Measurements from ENCODE around the gene HS6ST2.

The HS6ST2 gene

DNA sequence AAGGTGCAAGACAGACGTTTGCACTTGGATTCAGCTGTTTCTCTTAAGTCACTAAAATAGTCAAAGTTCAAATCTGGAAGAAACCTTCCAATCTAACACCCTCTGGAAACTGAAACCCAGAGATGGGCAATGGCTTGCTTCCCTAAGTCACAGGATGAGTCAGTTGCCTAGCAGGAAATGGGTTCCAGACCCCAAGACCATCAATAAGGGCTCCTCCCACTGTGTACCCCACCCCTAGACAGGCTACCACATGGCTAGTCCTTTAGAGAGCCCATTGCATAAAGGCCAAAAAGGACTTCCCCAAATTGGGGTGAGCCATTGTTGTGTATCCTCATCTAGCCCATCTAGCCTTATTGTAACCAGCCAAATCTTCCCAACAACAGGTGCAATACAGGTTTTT, 216.2 kb downstream of the HS6ST2 start:
- no peak for DNase-seq

DNA sequence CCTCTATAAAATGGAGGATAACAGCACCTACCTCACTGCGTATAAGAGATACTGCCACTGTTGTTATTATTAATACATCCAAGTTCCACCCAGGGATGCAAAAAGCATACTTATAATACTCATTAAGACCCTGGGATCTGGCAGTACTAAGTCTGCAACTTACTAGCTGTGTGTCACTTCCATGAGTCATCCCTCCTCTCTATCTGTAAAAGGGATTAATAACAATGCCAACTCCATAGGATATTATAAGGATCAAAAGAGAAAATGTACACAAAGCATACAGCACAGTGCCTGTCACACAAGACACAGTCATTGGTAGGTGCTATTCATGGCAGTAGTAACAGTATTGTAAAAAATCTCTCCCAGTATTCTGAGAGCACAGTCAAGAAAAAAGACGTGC, 216.7 kb downstream of the HS6ST2 start:
- no peak for DNase-seq

DNA sequence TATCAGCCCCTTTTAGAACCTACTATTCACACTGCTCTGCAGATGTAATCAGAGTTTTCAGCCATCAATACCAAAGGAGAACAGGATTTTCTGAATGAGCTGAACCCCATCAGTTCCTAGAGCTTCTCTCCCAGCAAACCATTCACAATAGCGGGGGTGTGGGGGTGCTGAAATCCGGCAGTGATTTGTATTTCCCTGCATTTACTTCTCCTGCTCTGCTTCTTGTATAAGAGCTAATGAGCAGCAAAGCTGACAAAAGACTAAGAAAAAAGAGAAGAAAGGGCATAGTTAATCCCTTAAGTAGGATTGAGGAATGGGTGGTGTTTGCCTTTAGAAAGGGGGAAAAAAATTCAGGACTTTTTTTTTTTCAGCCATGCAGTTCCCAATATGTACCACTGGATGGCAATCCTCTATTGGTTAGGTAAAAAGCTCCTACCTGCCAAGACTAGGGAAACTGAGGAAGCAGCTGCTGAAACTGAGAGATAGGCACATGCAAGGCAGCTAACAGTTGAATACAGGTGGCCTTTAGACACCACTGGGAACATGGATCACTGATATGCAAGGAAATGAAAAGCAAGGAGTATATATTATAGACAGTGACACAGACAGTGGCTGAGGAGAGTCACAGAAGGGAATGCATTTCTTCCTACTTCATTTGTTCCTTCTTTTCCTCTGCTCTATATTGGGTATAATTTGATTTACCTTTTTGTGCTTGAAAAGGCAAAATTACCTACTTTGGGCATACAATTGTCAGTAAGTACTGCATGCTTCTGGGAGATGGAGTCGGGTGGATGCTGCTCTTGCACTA, 217.9 kb downstream of the HS6ST2 start:
- no peak for DNase-seq

DNA sequence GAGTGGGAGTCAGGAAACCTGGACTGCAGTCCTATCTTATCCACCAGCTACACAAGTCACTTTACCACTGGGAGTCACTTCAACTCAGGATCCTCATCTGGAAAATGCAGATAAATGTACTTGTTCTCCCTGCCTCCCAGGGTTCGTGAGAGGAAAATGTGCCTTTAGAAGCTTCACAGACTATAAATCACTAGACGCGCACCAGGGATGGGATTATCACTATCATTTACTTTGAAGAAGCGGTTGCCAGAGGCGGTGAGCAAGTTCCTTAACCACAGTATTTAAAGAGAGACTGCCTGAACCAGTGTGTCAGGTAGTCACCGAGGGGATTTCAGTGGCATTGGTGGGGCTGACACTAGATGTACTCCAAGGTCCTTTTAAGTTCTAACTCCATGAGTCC, 219.5 kb downstream of the HS6ST2 start:
- no peak for DNase-seq

DNA sequence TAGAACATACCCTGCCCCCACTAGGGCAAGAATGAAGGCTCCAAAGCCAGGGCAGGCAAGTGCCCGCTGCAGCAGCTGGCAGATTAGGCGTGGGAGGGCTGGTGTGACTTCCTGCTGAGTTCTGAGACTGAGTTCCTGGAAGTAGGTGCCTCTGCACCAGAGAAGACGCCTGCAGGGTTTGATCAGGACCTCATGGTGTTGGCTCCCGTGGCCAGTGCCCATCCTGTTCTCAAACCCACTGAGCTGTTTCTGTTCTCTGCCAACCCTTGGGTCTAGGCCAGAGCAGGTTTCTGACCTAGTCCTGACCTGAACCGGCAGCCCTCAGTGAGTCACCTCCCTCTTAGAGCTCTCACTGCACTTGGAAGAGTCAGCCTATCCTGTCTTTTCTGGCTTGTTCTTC, 220.7 kb downstream of the HS6ST2 start:
- DNase-seq = no peak

DNA sequence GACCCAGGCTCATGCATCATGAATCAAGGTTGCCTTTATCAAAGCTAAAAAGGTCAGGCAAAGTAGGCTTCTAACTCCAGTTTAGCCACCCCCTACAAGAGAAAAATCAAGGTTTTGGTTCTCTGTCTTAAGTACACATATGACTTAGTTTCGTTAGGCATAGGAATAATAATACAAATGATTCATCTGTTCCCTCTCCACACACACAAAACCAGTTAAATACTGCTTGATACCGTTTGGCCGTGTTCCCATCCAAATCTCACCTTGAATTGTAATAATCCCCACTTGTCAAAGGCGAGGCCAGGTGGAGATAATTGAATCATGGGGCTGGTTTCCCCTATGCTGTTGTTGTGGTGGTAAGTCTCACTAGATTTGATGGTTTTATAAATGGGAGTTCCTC, 226.2 kb downstream of the HS6ST2 start:
- DNase-seq = no peak

DNA sequence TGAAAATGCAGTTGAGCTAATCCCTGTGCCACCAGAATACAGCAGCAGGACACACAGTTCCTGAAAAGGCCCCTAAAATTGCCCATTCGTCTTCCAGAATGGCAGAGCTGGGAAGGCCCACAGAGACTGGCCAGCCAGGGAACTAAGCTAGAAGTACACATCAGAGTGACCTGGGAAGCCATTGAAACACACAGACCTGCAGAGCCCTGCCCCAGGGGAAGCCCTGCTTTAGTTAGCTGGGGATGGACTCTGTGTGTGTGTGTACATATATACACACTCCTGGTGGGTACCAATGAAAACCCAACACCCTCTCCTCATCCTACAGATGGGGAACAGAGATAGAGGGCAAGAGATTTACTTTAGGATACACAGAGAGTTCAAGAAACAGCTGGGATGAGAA, 227.7 kb downstream of the HS6ST2 start:
- DNase-seq = no peak

DNA sequence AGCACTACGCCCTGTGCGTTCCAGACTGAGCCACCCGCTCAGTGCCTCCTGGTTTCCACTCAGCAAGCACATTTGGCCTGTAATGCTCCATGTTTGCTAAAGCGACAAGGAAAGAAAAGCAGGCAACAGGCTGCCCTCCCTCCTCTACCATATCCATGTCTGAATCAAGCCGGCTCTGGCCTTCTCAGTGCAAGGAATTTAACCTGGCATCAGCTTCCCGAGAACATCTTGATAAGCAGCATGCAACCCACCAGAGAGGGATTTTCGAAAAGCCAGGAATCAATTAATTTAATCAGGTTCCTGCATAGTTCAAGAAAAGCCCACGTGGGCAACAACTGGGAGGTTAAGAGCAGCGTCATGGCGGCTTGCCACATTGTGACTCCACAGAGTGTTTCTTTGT, 228.2 kb downstream of the HS6ST2 start:
- no peak for DNase-seq

DNA sequence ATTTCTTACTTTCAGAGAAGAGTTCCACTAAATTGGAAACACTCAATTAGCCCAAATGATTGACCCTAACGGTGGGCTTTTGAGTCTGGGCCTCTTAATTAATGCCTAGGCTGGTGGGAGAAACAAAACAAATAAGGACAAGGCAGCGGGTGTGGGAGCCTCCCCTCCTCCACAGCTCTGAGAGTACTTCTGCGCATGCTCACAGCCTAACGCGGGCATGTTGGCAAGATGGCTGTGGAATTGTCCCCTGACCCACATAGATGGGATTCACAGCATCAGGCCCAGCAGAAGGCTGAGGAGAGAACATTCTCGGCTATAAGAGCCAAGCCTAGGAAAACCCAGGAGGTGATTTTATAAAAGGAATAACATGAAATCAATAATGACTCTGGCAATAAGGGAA, 230.1 kb downstream of the HS6ST2 start:
- DNase-seq = no peak

DNA sequence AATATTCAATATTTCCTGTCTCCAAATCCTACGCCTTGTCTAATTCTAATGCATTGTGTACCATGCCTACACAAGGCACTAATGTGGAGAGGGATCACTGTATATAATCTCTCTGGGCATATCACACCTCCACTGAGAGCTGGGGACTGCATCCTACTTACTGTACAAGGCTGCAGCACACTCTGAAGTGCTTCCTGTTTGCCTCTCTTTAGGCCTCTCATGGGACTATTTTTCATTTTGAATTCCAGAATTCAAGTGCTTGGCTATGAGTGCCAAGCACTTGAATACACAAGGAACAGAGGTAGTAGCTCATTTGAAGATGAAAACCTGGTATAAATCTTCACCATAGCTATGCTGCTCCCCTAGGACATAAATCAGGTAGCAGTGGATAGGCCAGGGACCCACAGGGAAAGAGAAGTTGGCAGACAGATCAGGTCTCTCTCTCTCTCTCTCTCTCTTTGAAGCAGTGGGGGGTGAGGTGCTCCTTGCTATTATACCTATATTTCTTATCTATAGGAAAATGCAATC, 239.9 kb downstream of the HS6ST2 start:
- DNase-seq = no peak

DNA sequence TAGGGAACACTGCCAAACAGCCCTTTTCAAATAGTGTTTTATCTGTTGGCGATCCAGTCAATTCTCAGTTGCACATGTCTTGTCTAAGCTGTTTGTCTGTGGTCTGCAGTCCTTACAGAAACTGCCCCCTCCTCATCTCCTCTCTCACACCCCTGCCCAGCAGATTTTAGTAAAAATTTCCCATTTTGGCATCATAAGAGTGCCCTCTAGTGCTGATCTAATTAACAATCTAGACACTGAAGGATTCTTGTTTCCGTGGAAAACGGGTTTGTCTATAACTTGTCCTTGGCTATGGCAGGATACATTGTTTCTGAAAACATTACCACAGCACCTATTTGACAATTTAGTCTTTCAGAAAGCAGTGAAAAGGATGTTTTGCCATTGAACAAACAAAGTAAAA, 242.4 kb downstream of the HS6ST2 start:
- no peak for DNase-seq

DNA sequence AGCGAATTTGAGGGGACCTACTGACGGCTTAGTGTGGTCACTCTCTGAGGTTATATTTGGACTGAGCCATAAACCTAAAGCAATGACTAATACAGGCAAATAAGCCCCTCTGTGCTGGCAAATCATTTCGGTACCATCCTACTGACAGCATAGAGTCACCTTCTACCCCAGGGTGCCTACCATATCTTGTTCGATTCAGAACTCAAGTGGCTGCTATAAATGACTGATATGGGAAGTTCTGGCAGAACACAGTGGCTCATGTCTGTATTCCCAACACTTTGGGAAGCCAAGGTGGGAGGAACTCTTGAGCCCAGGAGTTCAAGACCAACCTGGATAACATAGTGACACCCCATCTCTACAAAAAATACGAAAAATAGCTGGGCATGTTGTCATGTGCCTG, 243.5 kb downstream of the HS6ST2 start:
- no peak for DNase-seq

DNA sequence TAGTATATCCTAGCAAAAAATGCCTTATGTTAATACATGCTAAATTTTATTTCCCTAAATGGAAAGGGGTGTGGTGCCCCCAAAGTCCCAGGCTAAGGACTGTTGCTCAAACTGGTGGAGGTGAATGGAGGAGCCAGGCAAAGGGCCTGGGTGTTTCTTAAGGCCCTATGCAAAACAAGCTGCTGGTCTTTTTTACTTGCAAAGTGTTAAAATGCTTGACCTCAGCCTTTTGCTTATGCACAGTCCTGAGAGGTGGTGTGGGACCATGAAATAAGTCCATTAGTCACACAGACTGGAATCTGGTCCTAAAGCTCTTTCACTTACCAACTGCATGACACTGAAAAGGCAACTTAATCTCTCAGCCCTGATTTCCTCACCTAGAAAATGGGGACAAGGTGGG, 246.1 kb downstream of the HS6ST2 start:
- DNase-seq = no peak

DNA sequence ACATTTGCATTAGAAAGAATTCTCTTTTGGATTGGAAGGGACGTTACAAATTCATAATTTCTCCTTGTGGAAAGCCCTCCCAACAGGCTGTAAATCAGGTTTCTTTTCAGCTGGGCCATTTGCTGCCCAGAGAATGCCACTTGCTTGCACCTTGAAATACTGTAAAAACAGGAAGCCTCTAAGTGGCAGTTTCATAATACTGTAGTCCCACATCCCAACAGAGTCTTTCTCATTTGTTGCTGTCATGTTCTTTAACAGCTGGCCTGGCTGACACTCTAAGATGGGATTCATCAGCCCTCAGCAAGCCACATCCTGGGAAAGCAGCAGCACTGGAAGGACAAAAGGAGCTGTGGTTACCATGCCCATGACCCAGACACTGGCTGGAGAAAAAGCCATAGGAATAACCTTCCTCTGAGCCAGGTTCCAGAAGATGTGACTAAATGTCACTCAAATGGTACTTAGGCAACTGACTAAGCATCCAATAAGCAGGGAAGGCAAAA, 247.7 kb downstream of the HS6ST2 start:
- DNase-seq = no peak

DNA sequence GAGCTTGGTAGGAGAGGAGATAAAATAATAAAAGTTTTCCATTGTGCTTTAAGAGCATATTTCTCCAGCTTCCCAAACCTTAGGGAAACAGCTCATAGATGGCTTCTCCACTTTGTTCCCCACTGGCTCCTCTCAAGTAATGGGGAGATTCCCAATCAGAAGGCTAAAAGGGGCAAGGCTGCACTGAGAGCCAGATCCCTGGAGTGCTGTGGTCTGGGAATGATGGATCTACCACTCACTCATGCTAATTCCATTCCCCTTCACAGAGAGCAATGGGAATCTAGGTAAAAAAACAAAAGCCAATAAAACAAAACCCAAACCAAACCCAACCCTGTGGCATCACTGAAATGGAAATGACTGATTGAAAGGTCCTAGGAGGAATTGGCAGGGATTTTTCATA, 249.9 kb downstream of the HS6ST2 start:
- no peak for DNase-seq

DNA sequence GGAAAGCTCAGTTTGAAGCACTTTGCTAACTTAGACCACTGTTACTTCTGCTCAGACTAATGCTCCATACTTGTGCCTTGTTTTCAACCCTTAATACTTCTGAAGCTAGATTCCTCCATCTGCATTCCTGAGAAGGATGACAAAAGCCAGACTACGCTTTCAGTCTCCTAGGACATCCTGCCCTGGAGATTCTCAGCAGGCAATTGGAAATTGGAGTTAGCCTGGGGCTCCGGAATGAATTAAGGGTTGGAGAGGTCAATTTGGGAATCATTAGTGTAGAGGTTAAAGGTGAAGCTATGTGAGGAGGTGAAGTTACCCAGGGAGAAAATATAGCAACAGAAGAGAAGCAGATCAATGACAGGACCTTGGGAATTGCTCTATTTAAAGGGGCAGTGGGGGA, 253.7 kb downstream of the HS6ST2 start:
- DNase-seq = no peak

DNA sequence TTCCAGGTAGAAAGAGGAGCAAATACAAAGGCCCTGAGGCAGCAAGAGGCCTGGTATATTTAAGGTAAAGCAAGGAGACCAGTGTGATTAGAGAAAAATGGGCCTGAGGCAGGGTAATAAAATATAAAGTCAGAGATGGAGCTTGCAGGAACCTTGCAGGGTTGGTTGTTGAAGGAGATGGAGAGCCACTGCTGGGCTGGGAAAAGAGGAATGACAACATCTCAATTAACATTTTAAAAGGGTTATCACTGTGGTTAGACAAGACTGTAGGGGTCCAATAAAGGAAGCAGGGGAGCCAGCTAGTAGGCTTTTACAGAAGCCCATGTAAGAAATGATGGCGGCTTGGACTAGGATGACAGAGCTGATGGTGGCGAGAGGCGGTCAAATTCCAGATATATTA, 264.0 kb downstream of the HS6ST2 start:
- DNase-seq = no peak

DNA sequence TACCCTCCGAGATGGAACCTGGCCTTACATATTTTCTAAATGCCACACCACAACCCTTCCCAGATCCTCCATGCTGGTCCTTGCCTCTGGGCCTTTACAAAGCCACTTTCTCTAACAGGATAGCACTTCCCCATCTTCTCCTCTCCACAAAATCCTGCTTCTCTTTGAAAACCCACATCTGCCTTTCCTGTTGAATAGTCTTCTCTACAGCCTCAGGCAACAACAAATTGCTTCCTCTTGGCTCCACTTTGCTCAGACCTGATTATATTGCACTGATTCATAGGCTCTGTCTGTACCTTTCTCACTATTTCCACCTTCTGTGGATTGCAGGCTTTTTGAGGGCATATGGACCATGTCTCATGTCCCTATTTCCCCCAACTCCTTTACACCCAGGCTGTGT, 265.9 kb downstream of the HS6ST2 start:
- no peak for DNase-seq

DNA sequence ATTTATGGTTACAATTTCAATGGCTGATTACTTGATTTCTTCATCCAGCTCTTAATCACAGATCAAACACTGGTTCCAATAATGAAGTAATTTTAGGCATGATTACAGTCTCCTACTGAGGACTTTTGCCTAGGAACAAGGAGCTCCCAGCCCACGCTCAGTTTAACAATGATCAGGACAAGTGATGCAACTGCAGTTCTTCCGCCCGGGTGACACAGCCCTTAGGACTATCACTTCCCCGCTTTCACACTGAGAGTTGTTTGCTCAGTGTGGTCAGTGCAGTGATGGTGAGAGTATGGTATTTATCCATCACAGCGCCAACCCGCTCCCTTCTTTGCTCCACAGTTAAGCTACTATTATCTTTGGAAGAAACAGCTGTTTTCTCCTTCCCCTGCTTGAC, 266.4 kb downstream of the HS6ST2 start:
- no peak for DNase-seq

DNA sequence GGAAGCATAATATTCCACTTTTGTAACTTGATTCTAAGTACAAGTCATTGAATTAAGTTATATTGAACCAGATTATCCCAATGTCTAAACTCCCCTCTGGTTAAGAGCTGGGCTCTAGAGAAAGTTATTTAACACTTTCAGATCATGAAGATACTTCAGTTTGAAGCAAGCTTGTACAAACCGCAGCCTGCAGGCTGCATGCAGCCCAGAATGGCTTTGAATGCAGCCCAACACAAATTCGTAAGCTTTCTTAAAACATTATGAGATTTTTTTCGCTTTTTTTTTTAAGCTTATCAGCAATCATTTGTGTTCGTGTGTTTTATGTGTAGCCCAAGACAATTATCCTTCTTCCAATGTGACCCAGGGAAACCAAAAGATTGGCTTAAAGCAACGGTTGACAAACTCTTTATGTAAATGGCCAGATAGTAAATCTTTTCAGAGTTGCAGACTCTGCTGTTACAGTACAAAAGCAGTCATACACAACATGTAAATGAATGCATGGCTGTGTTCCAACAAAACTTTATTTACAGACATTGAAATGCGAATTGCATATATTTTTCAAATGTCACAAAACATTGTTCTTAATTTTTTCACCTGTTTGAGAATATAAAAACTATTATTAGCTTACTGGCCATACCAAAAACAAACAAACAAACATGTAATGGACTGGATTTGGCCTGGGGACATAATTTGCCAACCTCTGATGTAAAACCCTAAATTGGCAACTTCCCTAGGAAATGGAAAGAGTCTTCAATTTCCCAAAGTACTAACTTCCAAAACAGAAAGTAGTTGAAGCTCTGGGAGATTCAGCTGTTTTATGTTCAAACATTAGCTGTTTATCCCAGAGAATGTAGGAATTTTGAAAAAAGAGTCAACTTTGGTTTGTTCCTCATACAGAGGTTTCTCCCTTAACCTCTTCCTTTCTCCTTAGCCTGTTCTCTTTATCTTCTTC, 268.5 kb downstream of the HS6ST2 start:
- DNase-seq = no peak

DNA sequence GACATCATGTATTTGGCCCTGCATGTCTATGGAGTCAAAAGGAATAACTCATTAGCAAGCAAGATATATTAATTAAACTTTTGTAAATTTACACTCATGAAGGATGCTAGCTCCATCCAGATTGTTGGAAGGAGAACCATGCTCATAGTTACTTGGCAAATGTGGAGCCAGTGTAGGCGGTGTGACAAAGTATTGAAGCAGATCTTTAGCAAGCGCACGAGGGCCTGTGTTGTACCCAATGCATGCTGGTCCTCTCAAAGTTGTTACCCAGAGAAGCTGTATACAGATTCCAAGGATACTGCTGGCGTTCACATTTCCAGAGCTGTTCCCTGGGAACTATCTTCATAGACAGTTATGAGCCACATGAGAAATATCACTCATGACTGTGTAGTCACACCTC, 273.2 kb downstream of the HS6ST2 start:
- no peak for DNase-seq

DNA sequence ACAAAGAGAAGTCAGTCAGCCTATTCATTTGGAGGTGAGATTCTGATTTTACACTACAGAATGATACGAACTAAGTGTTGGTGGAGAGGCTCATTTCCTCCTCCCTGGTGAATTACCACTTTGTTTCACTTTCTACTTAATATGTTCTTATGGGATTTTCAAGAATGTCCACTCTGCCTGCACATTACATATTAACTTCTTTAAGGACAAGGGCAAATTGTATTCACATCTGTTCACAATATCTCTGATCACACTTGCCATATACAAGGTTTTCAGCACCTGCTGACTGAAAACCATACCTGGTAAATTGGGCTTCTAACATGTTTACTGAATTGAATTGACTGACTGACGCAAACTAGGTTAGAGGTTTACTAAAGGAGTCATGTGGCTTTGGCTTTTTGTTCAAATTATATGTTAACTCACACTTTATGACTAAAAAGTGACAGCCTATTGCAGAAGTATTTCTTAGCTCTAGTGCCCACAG, 281.2 kb downstream of the HS6ST2 start:
- DNase-seq = no peak

DNA sequence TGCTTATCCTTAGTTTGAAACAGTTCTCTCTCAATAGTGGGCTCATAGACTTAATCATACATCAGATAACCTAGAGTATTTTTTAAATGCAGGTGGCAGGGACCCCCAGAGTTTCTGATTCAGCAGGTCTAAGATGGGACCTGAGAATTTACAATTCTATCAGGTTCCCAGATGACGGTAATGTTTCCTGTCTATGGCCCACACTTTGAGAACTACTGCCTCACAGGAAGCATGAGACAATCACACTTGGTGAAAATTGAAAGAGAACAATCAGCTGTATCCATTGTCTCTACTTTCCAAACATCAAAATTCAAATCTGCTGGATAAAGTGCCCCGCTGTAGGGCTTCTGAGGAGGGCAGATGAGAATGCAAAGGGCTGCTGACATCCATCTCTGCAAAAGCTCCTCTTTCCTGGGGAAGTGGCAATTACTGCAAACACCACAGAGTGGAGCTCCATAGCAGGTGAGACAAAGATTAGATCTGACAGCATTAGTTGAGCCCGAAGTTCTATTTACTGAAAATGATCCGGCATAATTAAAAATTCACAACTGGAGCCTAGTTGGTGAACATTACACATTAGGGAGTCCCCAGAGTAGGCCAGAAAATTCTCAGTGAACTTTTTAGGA, 281.8 kb downstream of the HS6ST2 start:
- DNase-seq = no peak

Data from right kidney (tissue), 1 donor.